Neural crest cell (in vitro differentiated cells): Measurements from ENCODE around the gene ACVR1. TPM values are rescaled to one million over a fixed set of nuclear protein-coding genes. Genes with fewer than 3 reads are reported as not detected.

Source experiments
- DNase-seq: peaks from one replicate; pipeline ENCODE4 v3.0.0; 2021; ENCODE audit warnings: low read depth, mixed read lengths, low spot score
- H3K27ac Mint-ChIP-seq: one replicate; pipeline ENCODE4 v1.8.0; 2021; ENCODE audit warnings: mild to moderate bottlenecking, mixed read lengths; ENCODE audit not compliant: unreplicated experiment
- H3K27me3 Mint-ChIP-seq: 2 replicates; pipeline ENCODE4 v1.8.0; 2021; ENCODE audit warnings: low read depth, mild to moderate bottlenecking, mixed read lengths
- H3K36me3 Mint-ChIP-seq: 2 replicates; pipeline ENCODE4 v1.8.0; 2021; ENCODE audit warnings: low read depth, mild to moderate bottlenecking, mixed read lengths
- H3K4me1 Mint-ChIP-seq: 2 replicates; pipeline ENCODE4 v1.8.0; 2021; ENCODE audit warnings: mixed read lengths
- H3K4me3 Mint-ChIP-seq: one replicate; pipeline ENCODE4 v1.8.0; 2021; ENCODE audit warnings: mild to moderate bottlenecking, mixed read lengths
- H3K9me3 Mint-ChIP-seq: 2 replicates; pipeline ENCODE4 v1.8.0; 2021; ENCODE audit warnings: mixed read lengths
- CTCF ChIP-seq: fragments of 200-600 bp; sonication (generic); conservative IDR thresholded peaks from 2 replicates; pipeline ENCODE4 v1.5.0; 2021; ENCODE audit warnings: antibody characterized with exemption, mild to moderate bottlenecking
- total RNA-seq: library from RNA; stranded (reverse); gene quantifications from 2 replicates; pipeline ENCODE4 v1.2.1, GENCODE V29; 2021

Gene ACVR1
- total RNA-seq, 1 donor from 2014 or later: 12.5 TPM

GRCh38 chr2:157779794-157780193, 96.3 kb downstream of the ACVR1 start:
- no peak for TF ChIP-seq CTCF
- DNase-seq: no peak
- Mint-ChIP-seq H3K36me3 (peaks cover 9% of the 10 kb centered on the region), H3K27ac (no peak overlapping the region), H3K27me3 (no peaks in the 10 kb centered on the region), H3K4me3 (no peak overlapping the region), H3K9me3 (no peaks in the 10 kb centered on the region), H3K4me1 (peaks cover 4% of the 10 kb centered on the region)

- peak; percentile 31 for DNase-seq
- TF ChIP-seq CTCF: peak; percentile 77
- Mint-ChIP-seq H3K27me3 (no peaks in the 10 kb centered on the region), H3K36me3 (peaks cover 9% of the 10 kb centered on the region), H3K4me3 (no peak overlapping the region), H3K27ac (no peak overlapping the region), H3K4me1 (peaks cover 4% of the 10 kb centered on the region), H3K9me3 (no peaks in the 10 kb centered on the region)
Measured at GRCh38 chr2:157777427-157777826, 98.7 kb downstream of the ACVR1 start.

- TF ChIP-seq CTCF: no peak
- Mint-ChIP-seq H3K4me3 (no peak overlapping the region), H3K4me1 (no peaks in the 10 kb centered on the region), H3K27ac (peak overlapping the region; percentile 1), H3K9me3 (no peaks in the 10 kb centered on the region), H3K36me3 (peaks cover 8% of the 10 kb centered on the region), H3K27me3 (no peaks in the 10 kb centered on the region)
- DNase-seq: no peak
Measured at GRCh38 chr2:157771234-157771633, 104.9 kb downstream of the ACVR1 start.

GRCh38 chr2:157769856-157770255, 106.3 kb downstream of the ACVR1 start:
- no peak overlapping the region for H3K4me3 Mint-ChIP-seq

GRCh38 chr2:157764386-157764785, 111.7 kb downstream of the ACVR1 start:
- Mint-ChIP-seq H3K4me3 (no peak overlapping the region), H3K4me1 (no peaks in the 10 kb centered on the region), H3K36me3 (peaks cover 25% of the 10 kb centered on the region), H3K27ac (no peak overlapping the region), H3K27me3 (no peaks in the 10 kb centered on the region), H3K9me3 (peaks cover 8% of the 10 kb centered on the region)
- no peak for DNase-seq
- no peak for TF ChIP-seq CTCF

More at GRCh38 chr2:157769856-157770255, 106.3 kb downstream of the ACVR1 start:
- no peaks in the 10 kb centered on the region for H3K4me1 Mint-ChIP-seq
- no peak for DNase-seq
- no peaks in the 10 kb centered on the region for H3K27me3 Mint-ChIP-seq
- H3K9me3 Mint-ChIP-seq: no peaks in the 10 kb centered on the region
- no peak overlapping the region for H3K27ac Mint-ChIP-seq
- H3K36me3 Mint-ChIP-seq: peaks cover 16% of the 10 kb centered on the region
- TF ChIP-seq CTCF: no peak

- Mint-ChIP-seq H3K27ac (no peak overlapping the region), H3K27me3 (no peaks in the 10 kb centered on the region), H3K36me3 (peaks cover 46% of the 10 kb centered on the region), H3K9me3 (peaks cover 20% of the 10 kb centered on the region), H3K4me1 (no peaks in the 10 kb centered on the region), H3K4me3 (no peak overlapping the region)
- no peak for TF ChIP-seq CTCF
- no peak for DNase-seq
Measured at GRCh38 chr2:157761520-157761919, 114.6 kb downstream of the ACVR1 start.
